A673 (cell line): Measurements from ENCODE around the gene ACSS1. TPM values are rescaled to one million over a fixed set of nuclear protein-coding genes. Genes with fewer than 3 reads are reported as not detected.

Source experiments
- BruUV-seq: library from RNA; stranded (reverse); fragments of 400-500 nt; replicated peaks from 2 replicates; lab custom pipeline; 2021; lab: Mats Ljungman, UMichigan
- CTCF ChIA-PET: fragments of 300-600 bp; sonication (Branson Sonifier 250); formaldehyde crosslinking; loops from one replicate; lab custom pipeline; 2022; ENCODE audit warnings: antibody characterized with exemption; lab: Charles Lee
- POLR2A ChIA-PET: fragments of 300-600 bp; sonication (Branson Sonifier 250); formaldehyde crosslinking; loops from one replicate; lab custom pipeline; 2022; ENCODE audit warnings: antibody characterized with exemption; ENCODE audit not compliant: low non-redundant PET; lab: Charles Lee
- DNase-seq: peaks from one replicate; pipeline ENCODE4 v3.0.0-alpha.2; 2015; ENCODE audit warnings: low spot score
- H3K27ac ChIP-seq: fragments of 200-600 bp; sonication (generic); 2 replicates; pipeline ENCODE4 v1.5.1; 2016; ENCODE audit warnings: mixed run types, low read depth, mild to moderate bottlenecking, mixed read lengths, antibody characterized with exemption, low read length; ENCODE audit not compliant: poor library complexity, severe bottlenecking
- H3K27me3 ChIP-seq: fragments of 200-600 bp; sonication (generic); replicated peaks from 2 replicates; pipeline ENCODE4 v1.6.1; 2017; ENCODE audit warnings: mixed run types, low read depth, mild to moderate bottlenecking, mixed read lengths, antibody characterized with exemption, low read length; ENCODE audit not compliant: insufficient read depth, poor library complexity
- H3K36me3 ChIP-seq: fragments of 200-600 bp; sonication (generic); 2 replicates; pipeline ENCODE4 v1.6.1; 2016; ENCODE audit warnings: mixed run types, mild to moderate bottlenecking, mixed read lengths, antibody characterized with exemption, low read length; ENCODE audit not compliant: insufficient read depth, poor library complexity, severe bottlenecking
- H3K4me1 ChIP-seq: fragments of 200-600 bp; sonication (generic); 2 replicates; pipeline ENCODE4 v1.6.1; 2017; ENCODE audit warnings: mixed run types, mild to moderate bottlenecking, mixed read lengths, antibody characterized with exemption, low read length; ENCODE audit not compliant: insufficient read depth, poor library complexity, severe bottlenecking
- H3K4me3 ChIP-seq: fragments of 200-600 bp; sonication (generic); 2 replicates; pipeline ENCODE4 v1.5.1; 2016; ENCODE audit warnings: low read depth, mixed run types, mild to moderate bottlenecking, mixed read lengths, low read length; ENCODE audit not compliant: poor library complexity, severe bottlenecking
- H3K9me3 ChIP-seq: fragments of 200-600 bp; sonication (generic); 2 replicates; pipeline ENCODE4 v1.6.1; 2016; ENCODE audit warnings: mixed run types, low read depth, mild to moderate bottlenecking, mixed read lengths, antibody characterized with exemption, low read length; ENCODE audit not compliant: poor library complexity, severe bottlenecking
- EZH2 ChIP-seq: fragments of 200-600 bp; sonication (generic); IDR thresholded peaks from 2 replicates; pipeline ENCODE4 v1.6.1; 2017; ENCODE audit warnings: borderline replicate concordance, low read depth, mild to moderate bottlenecking, mixed read lengths, antibody characterized with exemption, low read length; ENCODE audit not compliant: poor library complexity, severe bottlenecking
- intact Hi-C: fragments of 100-400 bp; cut with micrococcal nuclease; formaldehyde crosslinking; loops from one replicate; pipeline ENCODE4 v1.10.0; 2022; ENCODE audit not compliant: unreplicated experiment
- total RNA-seq: library from RNA; stranded (reverse); gene quantifications from 2 replicates; pipeline ENCODE4 v1.2.3, GENCODE V29; 2021
- TF ChIP-seq, protein P1 (sequence below): fragments of 300-800, 200-600 bp; sonication (generic); conservative IDR thresholded peaks from 2 replicates; pipeline ENCODE4 v1.5.1; 2017; ENCODE audit warnings: low read depth, mild to moderate bottlenecking, antibody characterized with exemption, low read length, moderate library complexity, mixed read lengths

The ACSS1 gene
- total RNA-seq, 1 experiment from 2014 or later: 3.9 TPM

DNA sequence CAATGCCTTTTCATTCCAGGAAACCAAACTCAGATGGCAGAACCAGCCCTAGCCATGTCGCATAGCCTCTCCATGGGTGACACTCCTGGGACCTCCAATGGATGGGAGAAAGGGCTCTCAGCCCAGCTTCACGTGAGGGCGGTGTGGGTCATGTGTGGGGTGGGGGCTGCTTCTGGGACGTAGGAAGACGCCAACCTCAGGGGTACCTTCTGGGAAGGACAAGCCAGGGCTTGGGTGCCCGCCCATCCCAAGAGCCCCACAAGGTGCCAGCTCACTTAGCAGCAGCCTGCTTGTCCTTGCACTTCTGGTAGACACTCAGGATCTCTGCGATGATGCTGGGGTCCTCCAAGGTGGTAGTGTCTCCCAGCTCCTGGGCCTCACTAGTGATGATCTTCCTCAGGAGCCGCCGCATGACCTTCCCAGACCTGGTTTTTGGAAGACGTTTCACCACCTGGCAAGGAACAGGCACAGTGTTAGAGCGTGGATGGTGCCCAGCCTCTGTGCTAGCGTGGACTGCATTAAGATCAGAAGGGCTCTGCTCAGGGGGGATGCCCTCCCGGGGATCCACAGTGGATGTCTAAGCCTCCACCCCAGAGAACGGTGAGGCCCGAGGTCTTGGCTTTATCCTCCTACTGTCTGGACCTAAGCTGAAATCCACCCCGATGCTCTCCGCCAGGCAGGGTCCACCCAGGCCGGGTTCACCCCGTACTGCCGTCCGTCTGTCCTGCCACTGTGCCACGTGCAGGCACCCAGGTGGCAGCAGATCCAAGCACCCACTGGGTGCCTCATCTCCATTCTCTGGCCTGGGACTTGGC, 50.2 kb downstream of the ACSS1 start:
- H3K4me1 ChIP-seq: no peaks in the 10 kb centered on the region
- CTCF ChIA-PET: no interaction called here
- no peak overlapping the region for H3K4me3 ChIP-seq
- POLR2A ChIA-PET: no interaction called here
- intact Hi-C loops: no loop called here
- BruUV-seq: no TSS peak
- H3K27ac ChIP-seq: no peak overlapping the region
- peaks cover 2% of the 10 kb centered on the region for H3K27me3 ChIP-seq
- DNase-seq: no peak
- TF ChIP-seq, protein P1, sequence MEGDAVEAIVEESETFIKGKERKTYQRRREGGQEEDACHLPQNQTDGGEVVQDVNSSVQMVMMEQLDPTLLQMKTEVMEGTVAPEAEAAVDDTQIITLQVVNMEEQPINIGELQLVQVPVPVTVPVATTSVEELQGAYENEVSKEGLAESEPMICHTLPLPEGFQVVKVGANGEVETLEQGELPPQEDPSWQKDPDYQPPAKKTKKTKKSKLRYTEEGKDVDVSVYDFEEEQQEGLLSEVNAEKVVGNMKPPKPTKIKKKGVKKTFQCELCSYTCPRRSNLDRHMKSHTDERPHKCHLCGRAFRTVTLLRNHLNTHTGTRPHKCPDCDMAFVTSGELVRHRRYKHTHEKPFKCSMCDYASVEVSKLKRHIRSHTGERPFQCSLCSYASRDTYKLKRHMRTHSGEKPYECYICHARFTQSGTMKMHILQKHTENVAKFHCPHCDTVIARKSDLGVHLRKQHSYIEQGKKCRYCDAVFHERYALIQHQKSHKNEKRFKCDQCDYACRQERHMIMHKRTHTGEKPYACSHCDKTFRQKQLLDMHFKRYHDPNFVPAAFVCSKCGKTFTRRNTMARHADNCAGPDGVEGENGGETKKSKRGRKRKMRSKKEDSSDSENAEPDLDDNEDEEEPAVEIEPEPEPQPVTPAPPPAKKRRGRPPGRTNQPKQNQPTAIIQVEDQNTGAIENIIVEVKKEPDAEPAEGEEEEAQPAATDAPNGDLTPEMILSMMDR: no peak
- TF ChIP-seq EZH2: no peak
- peaks cover 2% of the 10 kb centered on the region for H3K9me3 ChIP-seq
- H3K36me3 ChIP-seq: no peaks in the 10 kb centered on the region

DNA sequence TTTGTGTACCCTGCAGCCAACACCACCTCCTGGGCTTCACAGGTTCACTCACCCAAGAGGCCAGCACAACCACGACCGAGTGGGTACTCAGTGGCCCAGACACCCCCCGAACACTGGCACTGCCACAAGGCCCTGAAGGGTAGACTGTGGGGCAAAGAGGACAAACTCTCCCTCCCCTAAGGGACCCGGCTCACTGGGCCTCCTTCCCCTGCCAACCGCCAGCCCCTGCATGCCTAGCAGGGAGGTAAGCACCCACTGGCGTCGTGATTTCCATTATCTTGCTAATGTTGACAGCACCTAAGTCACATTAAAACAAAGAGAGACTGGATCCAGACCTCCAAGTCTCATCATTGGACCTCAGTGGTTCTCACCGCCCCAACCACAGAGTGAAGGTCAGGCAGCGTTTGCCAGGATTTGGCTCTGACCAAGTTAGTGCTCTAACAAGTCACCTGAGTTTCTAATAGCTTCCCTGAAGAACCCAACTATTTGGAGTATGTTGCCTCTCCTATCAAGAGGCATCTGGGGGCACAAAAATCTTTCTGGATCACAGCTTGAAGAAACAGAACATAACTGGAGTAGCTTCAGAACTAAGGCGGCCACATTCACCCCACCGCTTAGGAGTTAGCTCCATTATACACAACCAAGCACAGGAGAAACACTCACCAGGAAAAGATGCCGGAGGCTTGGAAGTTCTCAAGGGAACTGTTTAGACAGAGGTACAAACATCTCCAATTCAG, 51.3 kb downstream of the ACSS1 start:
- BruUV-seq: no TSS peak
- intact Hi-C loops: no loop called here
- Histone ChIP-seq H3K9me3 (peaks cover 3% of the 10 kb centered on the region), H3K4me1 (no peaks in the 10 kb centered on the region), H3K36me3 (no peaks in the 10 kb centered on the region), H3K27ac (no peak overlapping the region), H3K27me3 (peaks cover 2% of the 10 kb centered on the region), H3K4me3 (no peak overlapping the region)
- no peak for DNase-seq
- TF ChIP-seq, protein P1: no peak
- TF ChIP-seq EZH2: no peak
- POLR2A ChIA-PET: no interaction called here
- CTCF ChIA-PET: no interaction called here

DNA sequence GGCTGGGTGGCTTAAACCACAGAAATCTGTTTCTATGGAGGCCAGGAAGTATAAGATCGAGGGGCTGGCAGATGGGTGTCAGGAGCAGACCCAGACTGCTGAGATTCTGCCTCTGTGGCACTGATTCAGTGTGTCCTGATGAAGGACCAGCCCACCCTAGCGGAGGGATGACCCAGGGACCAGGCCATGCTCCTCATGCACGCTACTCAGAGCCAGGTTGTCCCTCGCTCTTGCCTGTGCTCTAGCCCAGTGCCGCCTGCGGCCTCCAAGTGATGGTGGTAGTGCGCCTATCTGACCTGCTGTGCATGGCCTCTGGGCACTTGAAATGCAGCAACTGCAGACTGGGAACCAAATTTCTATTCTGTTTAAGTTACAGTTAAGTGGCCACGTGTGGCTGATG, 52.3 kb downstream of the ACSS1 start:
- H3K36me3 ChIP-seq: no peaks in the 10 kb centered on the region
- TF ChIP-seq EZH2: no peak
- TF ChIP-seq, protein P1: no peak
- peaks cover 3% of the 10 kb centered on the region for H3K9me3 ChIP-seq
- no peak overlapping the region for H3K4me3 ChIP-seq
- H3K27ac ChIP-seq: no peak overlapping the region
- BruUV-seq: no TSS peak
- ChIA-PET POLR2A (no interaction called here), CTCF (no interaction called here)
- DNase-seq: no peak
- intact Hi-C loops: no loop called here
- no peaks in the 10 kb centered on the region for H3K4me1 ChIP-seq
- H3K27me3 ChIP-seq: peaks cover 2% of the 10 kb centered on the region
